DND-41 (cell line): Measurements from ENCODE around the gene PDGFRB.

Experiments
- CTCF ChIP-seq: IDR thresholded peaks from 2 replicates; pipeline ENCODE4 v1.5.1; 2012; ENCODE audit warnings: borderline replicate concordance, low read length, moderate library complexity, mild to moderate bottlenecking; ENCODE audit not compliant: poor library complexity, severe bottlenecking; ENCODE audit errors: extremely low read depth
- EZH2 ChIP-seq: IDR thresholded peaks from 3 replicates; pipeline ENCODE4 v1.6.1; 2012; ENCODE audit warnings: borderline replicate concordance, low read depth, mild to moderate bottlenecking, moderate library complexity, low read length, inconsistent platforms; ENCODE audit not compliant: severe bottlenecking

- TF ChIP-seq CTCF: no peak
- TF ChIP-seq EZH2: no peak
Observed at GRCh38 chr5:150107909-150108447, 47.7 kb downstream of the PDGFRB start.
